Loucy (cell line): ENCODE results near the gene PNLIPRP1.

Experiments used
- CTCF ChIP-seq: fragments of 200-600 bp; sonication (generic); conservative IDR thresholded peaks from 2 replicates; pipeline ENCODE4 v1.5.1; 2014; ENCODE audit warnings: mild to moderate bottlenecking, antibody characterized with exemption, low read length
- EZH2phosphoT487 ChIP-seq: fragments of 200-600 bp; IDR thresholded peaks from 2 replicates; pipeline ENCODE4 v1.6.1; 2018; ENCODE audit warnings: antibody characterized with exemption, mild to moderate bottlenecking, moderate library complexity, borderline replicate concordance

- TF ChIP-seq CTCF (no peak), EZH2phosphoT487 (no peak)
Observed at GRCh38 chr10:116565534-116565933, 25.2 kb upstream of the PNLIPRP1 start.
